Naive thymus-derived CD4-positive, alpha-beta T cell (primary cell): Measurements from ENCODE around the gene PRPF31. TPM values are rescaled to one million over a fixed set of nuclear protein-coding genes. Genes with fewer than 3 reads are reported as not detected.
A peak's percentile ranks its signal among the peaks of the same experiment; 100 is the strongest.

ENCODE experiments used
- ATAC-seq: fragments of 150-1000 bp; cut with Tn5 transposase; 2 replicates; pipeline ENCODE4 v1.10.0; 2021; ENCODE audit warnings: mild to moderate bottlenecking, moderate library complexity
- CTCF ChIA-PET: fragments of 350-600 bp; sonication (Branson Sonifier 250); formaldehyde crosslinking; loops from one replicate; lab custom pipeline; 2021; ENCODE audit warnings: antibody characterized with exemption; lab: Charles Lee
- POLR2A ChIA-PET: fragments of 350-600 bp; sonication (Branson Sonifier 250); formaldehyde crosslinking; loops from one replicate; lab custom pipeline; 2021; ENCODE audit warnings: antibody characterized with exemption, inconsistent platforms; lab: Charles Lee
- DNase-seq, 9 donors: peaks; one replicate each; pipeline versions ENCODE4 v3.0.0 to v3.0.0-alpha.2; 2020 to 2022; ENCODE audit warnings: mixed read lengths in 1 of 9
- H3K27ac ChIP-seq: one replicate; pipeline ENCODE4 v1.7.0; 2013; ENCODE audit warnings: mild to moderate bottlenecking, low read depth, low read length, moderate library complexity
- H3K27me3 ChIP-seq, 2 donors: one replicate each; pipeline ENCODE4 v1.7.0; 2013; ENCODE audit warnings: low read length in 2 of 2, mild to moderate bottlenecking in 2 of 2, moderate library complexity in 2 of 2; ENCODE audit not compliant: control insufficient read depth in 2 of 2, insufficient read depth in 2 of 2
- H3K36me3 ChIP-seq, 3 experiments: 1 replicate in 2 of 3; 2 replicates in 1 of 3; pipeline ENCODE4 v1.7.0; 2013; ENCODE audit warnings: low read length in 3 of 3, mild to moderate bottlenecking in 3 of 3, moderate library complexity in 1 of 3; ENCODE audit not compliant: insufficient read depth in 3 of 3, control insufficient read depth in 2 of 3
- H3K4me1 ChIP-seq, 2 donors: one replicate each; pipeline ENCODE4 v1.7.0; 2013; ENCODE audit warnings: low read length in 2 of 2, mild to moderate bottlenecking in 2 of 2, moderate library complexity in 1 of 2; ENCODE audit not compliant: control insufficient read depth in 2 of 2, insufficient read depth in 2 of 2
- H3K4me3 ChIP-seq: 2 replicates; pipeline ENCODE4 v1.7.0; 2013; ENCODE audit warnings: mild to moderate bottlenecking, low read length
- H3K9me3 ChIP-seq, 3 experiments: 1 replicate in 2 of 3; 2 replicates in 1 of 3; pipeline ENCODE4 v1.7.0; 2013; ENCODE audit warnings: low read length in 3 of 3; ENCODE audit not compliant: control insufficient read depth in 2 of 3
- H3K27ac Mint-ChIP-seq, 9 donors: one replicate each; pipeline ENCODE4 v1.8.0; 2020 to 2022; ENCODE audit warnings: mixed read lengths in 9 of 9, mild to moderate bottlenecking in 8 of 9, moderate library complexity in 5 of 9, inconsistent platforms in 2 of 9
- H3K27me3 Mint-ChIP-seq, 5 donors: one replicate each; pipeline ENCODE4 v1.8.0; 2021 to 2022; ENCODE audit warnings: mixed read lengths in 5 of 5, mild to moderate bottlenecking in 1 of 5
- H3K36me3 Mint-ChIP-seq, 5 donors: one replicate each; pipeline ENCODE4 v1.8.0; 2020 to 2022; ENCODE audit warnings: mixed read lengths in 5 of 5, mild to moderate bottlenecking in 3 of 5, inconsistent platforms in 1 of 5
- H3K4me1 Mint-ChIP-seq, 7 donors: one replicate each; pipeline ENCODE4 v1.8.0; 2020 to 2022; ENCODE audit warnings: mixed read lengths in 7 of 7, mild to moderate bottlenecking in 3 of 7, inconsistent platforms in 1 of 7
- H3K4me3 Mint-ChIP-seq, 10 donors: one replicate each; pipeline ENCODE4 v1.8.0; 2020 to 2022; ENCODE audit warnings: mild to moderate bottlenecking in 10 of 10, mixed read lengths in 10 of 10, moderate library complexity in 6 of 10, inconsistent platforms in 2 of 10
- H3K9me3 Mint-ChIP-seq, 11 donors: one replicate each; pipeline ENCODE4 v1.8.0; 2020 to 2022; ENCODE audit warnings: mixed read lengths in 11 of 11, mild to moderate bottlenecking in 4 of 11, inconsistent platforms in 1 of 11, moderate library complexity in 1 of 11
- intact Hi-C, 2 donors: fragments of 100-400 bp; cut with micrococcal nuclease; formaldehyde crosslinking; loops; one replicate each; pipeline ENCODE4 v1.15.1; 2023
- polyA plus RNA-seq, 2 donors: library from polyadenylated mRNA; unstranded; fragments of 300-500 nt; fragmentation: Illumina TruSeq; gene quantifications; one replicate each; pipeline ENCODE4 v1.2.3, GENCODE V29; 2021
- total RNA-seq, 6 experiments: library from RNA in 5 of 6; stranded (reverse) in 5 of 6; gene quantifications; 1 replicate in 5 of 6; 2 replicates in 1 of 6; pipeline ENCODE4 v1.2.3 and lab custom pipeline; 2021 to 2026

The PRPF31 gene
- total and polyA plus RNA-seq, 7 experiments from 2014 or later, result 51.8 to 87.4 (median 74.8) TPM

- no peak overlapping the region for H3K4me3 ChIP-seq
- peaks cover 6 to 76% (median 19%) of the 10 kb centered on the region in 3 experiments for H3K36me3 ChIP-seq
- H3K27ac ChIP-seq, result no peak overlapping the region
- Mint-ChIP-seq H3K4me1 (peaks cover 0 to 2% (median 0%) of the 10 kb centered on the region in 7 donors), H3K9me3 (no peaks in the 10 kb centered on the region), H3K27ac (no peak overlapping the region), H3K27me3 (no peaks in the 10 kb centered on the region), H3K36me3 (peaks cover 2 to 25% (median 8%) of the 10 kb centered on the region in 5 donors), H3K4me3 (no peak overlapping the region)
- no peaks in the 10 kb centered on the region for H3K9me3 ChIP-seq
- ChIA-PET POLR2A (no interaction called here), CTCF (no interaction called here)
- DNase-seq (no peak), ATAC-seq (no peak)
- peaks cover 0 to 4% of the 10 kb centered on the region in 2 donors for H3K4me1 ChIP-seq
- intact Hi-C loops, result no loop called here
- no peaks in the 10 kb centered on the region for H3K27me3 ChIP-seq
Observed at GRCh38 chr19:54128796-54129616, 13.5 kb downstream of the PRPF31 start.

GRCh38 chr19:54129617-54129996 is 14.1 kb downstream of the PRPF31 start:
- Histone ChIP-seq H3K36me3 (peaks cover 3 to 70% (median 14%) of the 10 kb centered on the region in 3 experiments), H3K9me3 (no peaks in the 10 kb centered on the region), H3K4me1 (peaks cover 0 to 4% of the 10 kb centered on the region in 2 donors), H3K27ac (no peak overlapping the region), H3K27me3 (no peaks in the 10 kb centered on the region), H3K4me3 (no peak overlapping the region)
- H3K36me3 Mint-ChIP-seq, result peaks cover 4 to 25% (median 8%) of the 10 kb centered on the region in 5 donors
- intact Hi-C loops, result no loop called here
- no peaks in the 10 kb centered on the region for H3K27me3 Mint-ChIP-seq
- peaks cover 0 to 5% (median 5%) of the 10 kb centered on the region in 7 donors for H3K4me1 Mint-ChIP-seq
- no peak overlapping the region for H3K27ac Mint-ChIP-seq
- no peak for DNase-seq
- H3K4me3 Mint-ChIP-seq, result no peak overlapping the region
- ChIA-PET POLR2A (no interaction called here), CTCF (no interaction called here)
- ATAC-seq, result no peak
- no peaks in the 10 kb centered on the region for H3K9me3 Mint-ChIP-seq

GRCh38 chr19:54133312-54133956 is 17.9 kb downstream of the PRPF31 start:
- Mint-ChIP-seq H3K9me3 (peaks cover 0 to 1% (median 0%) of the 10 kb centered on the region in 11 donors), H3K4me1 (peaks cover 11 to 23% (median 16%) of the 10 kb centered on the region in 7 donors), H3K27me3 (no peaks in the 10 kb centered on the region), H3K4me3 (no peak overlapping the region), H3K27ac (no peak overlapping the region), H3K36me3 (peaks cover 0 to 9% (median 0%) of the 10 kb centered on the region in 5 donors)
- intact Hi-C loops, result loop anchor here in 1 of 2 donors (10.0 kb wide), 1 partner anchor 331 kb away; the partner anchor contains the start of gene LENG9
- peaks cover 8 to 9% of the 10 kb centered on the region in 2 donors for H3K4me1 ChIP-seq
- ChIA-PET POLR2A (interaction anchor here (0.6 to 6.1 kb wide), 2 partner anchors 17 to 19 kb away, joined by 3 to 86 read pairs; partner anchors contain the start of genes PRPF31 and TFPT), CTCF (no interaction called here)
- peaks cover 0 to 35% (median 3%) of the 10 kb centered on the region in 3 experiments for H3K36me3 ChIP-seq
- H3K27me3 ChIP-seq, result no peaks in the 10 kb centered on the region
- H3K4me3 ChIP-seq, result no peak overlapping the region
- no peaks in the 10 kb centered on the region for H3K9me3 ChIP-seq
- peak in 2 of 9 donors; percentile 46 to 51 for DNase-seq
- H3K27ac ChIP-seq, result no peak overlapping the region
- no peak for ATAC-seq

GRCh38 chr19:54133957-54134590 is 18.5 kb downstream of the PRPF31 start:
- ChIA-PET POLR2A (interaction anchor here (0.6 to 6.1 kb wide), 2 partner anchors 18 to 734 kb away, joined by 6 to 86 read pairs; partner anchors contain the start of genes PRPF31 and TFPT), CTCF (no interaction called here)
- no peak for ATAC-seq

GRCh38 chr19:54136086-54136863 is 20.7 kb downstream of the PRPF31 start:
- no peaks in the 10 kb centered on the region for H3K27me3 ChIP-seq
- H3K9me3 ChIP-seq, result no peaks in the 10 kb centered on the region
- Mint-ChIP-seq H3K4me1 (peaks cover 24 to 51% (median 38%) of the 10 kb centered on the region in 7 donors), H3K9me3 (peaks cover 0 to 1% (median 0%) of the 10 kb centered on the region in 11 donors), H3K27me3 (no peaks in the 10 kb centered on the region), H3K4me3 (peak overlapping the region; percentile 87 to 98 (median 90)), H3K36me3 (peaks cover 0 to 6% (median 0%) of the 10 kb centered on the region in 5 donors), H3K27ac (peak overlapping the region; percentile 55 to 92 (median 86))
- DNase-seq (peak in 1 of 9 donors; percentile 23), ATAC-seq (no peak)
- CTCF ChIA-PET, result interaction anchor here (0.8 to 1.9 kb wide), 6 partner anchors 18 to 99 kb away, joined by 3 to 7 read pairs (median 4); partner anchors contain the start of genes LENG1, PRPF31 and TFPT
- peak overlapping the region; percentile 50 for H3K27ac ChIP-seq
- intact Hi-C loops, result loop anchor here in 1 of 2 donors (10.0 kb wide), 1 partner anchor 329 kb away; the partner anchor contains the start of gene LENG9
- peaks cover 0 to 16% (median 0%) of the 10 kb centered on the region in 3 experiments for H3K36me3 ChIP-seq
- H3K4me3 ChIP-seq, result peak overlapping the region; percentile 57
- POLR2A ChIA-PET, result interaction anchor here (0.8 to 9.6 kb wide), 13 partner anchors 17 to 1503 kb away, joined by 3 to 173 read pairs (median 7); partner anchors contain the start of genes LENG1, LENG8, MBOAT7 and MYADM
- H3K4me1 ChIP-seq, result peaks cover 19 to 30% of the 10 kb centered on the region in 2 donors

More at GRCh38 chr19:54133957-54134590, 18.5 kb downstream of the PRPF31 start:
- Mint-ChIP-seq H3K4me3 (peak overlapping the region in 1 of 10 donors; percentile 24), H3K36me3 (peaks cover 0 to 9% (median 0%) of the 10 kb centered on the region in 5 donors), H3K27ac (peak overlapping the region in 4 of 9 donors; percentile 49 to 80 (median 68)), H3K9me3 (peaks cover 0 to 1% (median 0%) of the 10 kb centered on the region in 11 donors), H3K27me3 (no peaks in the 10 kb centered on the region), H3K4me1 (peaks cover 18 to 29% (median 21%) of the 10 kb centered on the region in 7 donors)
- H3K4me1 ChIP-seq, result peaks cover 14 to 16% of the 10 kb centered on the region in 2 donors
- H3K27ac ChIP-seq, result no peak overlapping the region
- H3K9me3 ChIP-seq, result no peaks in the 10 kb centered on the region
- intact Hi-C loops, result loop anchor here in 1 of 2 donors (10.0 kb wide), 1 partner anchor 331 kb away; the partner anchor contains the start of gene LENG9
- H3K4me3 ChIP-seq, result no peak overlapping the region
- DNase-seq, result no peak
- no peaks in the 10 kb centered on the region for H3K27me3 ChIP-seq
- H3K36me3 ChIP-seq, result peaks cover 0 to 29% (median 3%) of the 10 kb centered on the region in 3 experiments
